Cardiac muscle cell (in vitro differentiated cells and primary cell): ENCODE results near the gene ZNF697. TPM values are rescaled to one million over a fixed set of nuclear protein-coding genes. Genes with fewer than 3 reads are reported as not detected.

ENCODE experiments used
- DNase-seq, 2 donors: peaks; one replicate each; pipeline versions ENCODE4 v3.0.0 to v3.0.0-alpha.2; 2010 to 2017; ENCODE audit warnings: low read depth in 1 of 2, low spot score in 1 of 2
- H3K27ac ChIP-seq: fragments of 200-600 bp; sonication (generic); 2 replicates; pipeline ENCODE4 v1.5.1; 2016
- H3K27me3 ChIP-seq: fragments of 200-600 bp; sonication (generic); 2 replicates; pipeline ENCODE4 v1.6.0; 2016; ENCODE audit warnings: control low read depth
- H3K36me3 ChIP-seq: fragments of 200-600 bp; sonication (generic); 2 replicates; pipeline ENCODE4 v1.5.1; 2016; ENCODE audit warnings: control low read depth
- H3K4me1 ChIP-seq: fragments of 200-600 bp; sonication (generic); 2 replicates; pipeline ENCODE4 v1.8.1; 2017; ENCODE audit warnings: low read depth, mild to moderate bottlenecking, mixed run types
- H3K4me3 ChIP-seq: fragments of 200-600 bp; sonication (generic); 2 replicates; pipeline ENCODE4 v1.5.1; 2016; ENCODE audit warnings: mild to moderate bottlenecking
- H3K9me3 ChIP-seq: fragments of 200-600 bp; sonication (generic); 2 replicates; pipeline ENCODE4 v1.5.1; 2017; ENCODE audit warnings: low read depth, mild to moderate bottlenecking, control low read depth
- CTCF ChIP-seq: IDR thresholded peaks from 2 replicates; pipeline ENCODE4 v1.5.1; 2012; ENCODE audit warnings: low read depth, mild to moderate bottlenecking, low read length
- polyA plus RNA-seq: library from polyadenylated mRNA; unstranded; fragments of >200 nt; fragmentation: Nextera tagmentation; extraction: Ambion mirVana; gene quantifications from 2 replicates; pipeline ENCODE4 v1.2.1, GENCODE V29; 2016
- total RNA-seq: library from RNA; depleted of rRNA; stranded (reverse); fragments of >200 nt; gene quantifications from 2 replicates; pipeline ENCODE4 v1.2.3, GENCODE V29; 2016

The ZNF697 gene
- total and polyA plus RNA-seq, 2 experiments from 2014 or later = 1.1 to 8.1 TPM

GRCh38 chr1:119631433-119632102 lies 16.5 kb downstream of the ZNF697 start:
- H3K4me3 ChIP-seq = no peak overlapping the region
- no peaks in the 10 kb centered on the region for H3K27me3 ChIP-seq
- H3K36me3 ChIP-seq = no peaks in the 10 kb centered on the region
- TF ChIP-seq CTCF = no peak
- no peaks in the 10 kb centered on the region for H3K9me3 ChIP-seq
- peaks cover 15% of the 10 kb centered on the region for H3K4me1 ChIP-seq
- no peak overlapping the region for H3K27ac ChIP-seq
- peak; percentile 42 to 97 for DNase-seq

DNA sequence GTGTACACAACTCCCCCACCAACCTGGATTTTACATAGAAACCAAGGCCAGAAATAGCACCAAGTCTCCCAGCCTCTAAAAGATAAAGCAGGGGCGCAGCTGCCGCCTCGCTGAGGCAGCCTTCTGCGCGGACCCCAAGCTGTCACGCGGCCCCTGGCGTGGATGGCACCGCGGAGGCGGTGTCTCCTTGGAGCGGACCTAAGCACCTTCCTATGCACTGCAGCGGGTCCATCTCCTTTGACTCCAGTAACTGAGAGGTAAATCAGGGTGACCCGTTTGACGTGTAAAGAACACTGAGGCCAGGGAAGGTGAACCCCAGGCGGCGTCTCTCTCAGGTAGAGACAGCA lies 17.0 kb downstream of the ZNF697 start:
- DNase-seq = no peak
- no peak for TF ChIP-seq CTCF
- Histone ChIP-seq H3K4me3 (no peak overlapping the region), H3K27ac (no peak overlapping the region), H3K27me3 (no peaks in the 10 kb centered on the region), H3K36me3 (no peaks in the 10 kb centered on the region), H3K9me3 (no peaks in the 10 kb centered on the region), H3K4me1 (peaks cover 15% of the 10 kb centered on the region)

GRCh38 chr1:119626841-119627240 lies 21.2 kb downstream of the ZNF697 start:
- no peaks in the 10 kb centered on the region for H3K27me3 ChIP-seq
- no peak for TF ChIP-seq CTCF
- DNase-seq = peak in 1 of 2 donors; percentile 83

DNA sequence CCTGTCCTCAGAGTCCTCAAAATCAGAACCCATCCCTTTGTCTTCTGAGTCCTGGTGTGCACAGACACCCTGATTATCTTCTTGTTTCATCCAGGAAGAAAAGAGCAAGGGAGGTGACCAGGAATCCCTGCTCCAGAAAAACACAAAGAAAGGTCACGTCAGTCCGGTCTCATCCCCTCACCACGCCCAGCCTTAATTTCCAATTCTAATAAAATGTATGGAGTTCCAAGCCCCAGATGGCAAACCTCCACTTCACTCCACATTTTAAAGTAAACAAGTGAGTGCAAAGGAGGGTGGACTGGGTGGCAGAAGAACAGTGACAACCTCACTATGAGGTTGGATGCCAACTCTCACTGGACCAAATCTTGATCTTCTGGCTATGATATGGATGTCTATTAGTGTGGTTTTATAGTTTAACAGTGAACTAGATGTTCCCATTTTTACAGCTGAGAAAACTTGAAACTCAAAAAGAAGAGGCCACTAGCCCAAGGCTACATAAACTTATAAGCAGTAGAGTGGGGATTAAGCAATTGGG lies 22.0 kb downstream of the ZNF697 start:
- DNase-seq = no peak
- Histone ChIP-seq H3K27ac (no peak overlapping the region), H3K9me3 (no peaks in the 10 kb centered on the region), H3K4me3 (no peak overlapping the region), H3K4me1 (peaks cover 3% of the 10 kb centered on the region), H3K36me3 (no peaks in the 10 kb centered on the region), H3K27me3 (no peaks in the 10 kb centered on the region)
- TF ChIP-seq CTCF = no peak

More at GRCh38 chr1:119626841-119627240, 21.2 kb downstream of the ZNF697 start:
- Histone ChIP-seq H3K4me3 (no peak overlapping the region), H3K9me3 (no peaks in the 10 kb centered on the region), H3K27ac (no peak overlapping the region), H3K36me3 (no peaks in the 10 kb centered on the region), H3K4me1 (peaks cover 4% of the 10 kb centered on the region)

GRCh38 chr1:119623678-119624077 lies 24.4 kb downstream of the ZNF697 start:
- Histone ChIP-seq H3K27ac (no peak overlapping the region), H3K27me3 (no peaks in the 10 kb centered on the region), H3K4me1 (no peaks in the 10 kb centered on the region), H3K4me3 (no peak overlapping the region), H3K9me3 (no peaks in the 10 kb centered on the region), H3K36me3 (no peaks in the 10 kb centered on the region)
- TF ChIP-seq CTCF = no peak
- DNase-seq = peak in 1 of 2 donors; percentile 27
